ENCODE measurements around the gene FAM161A. TPM values are rescaled to one million over a fixed set of nuclear protein-coding genes. Genes with fewer than 3 reads are reported as not detected.
A peak's percentile ranks its signal among the peaks of the same experiment; 100 is the strongest.
"Not testable (repeated sequence)": the region's sequence is repeated elsewhere in the genome, so short reads cannot be mapped to it uniquely, and the experiment has no call there.

Gene FAM161A
- polyA plus RNA-seq, 1 experiment = 0.20 TPM

GRCh38 chr2:61802548-61802947, 51.3 kb downstream of the FAM161A start:
- Histone ChIP-seq H3K36me3 (ENCODE audit: control insufficient read depth, insufficient read depth, low read length) (no peaks in the 10 kb centered on the region), H3K4me3 (ENCODE audit: low read depth, low read length) (no peak overlapping the region), H3K27me3 (ENCODE audit: control insufficient read depth, insufficient read depth, low read length) (peaks cover 5% of the 10 kb centered on the region)
- ChIA-PET CTCF (interaction anchor here (1.3 kb wide), 1 partner anchor 10 kb away, joined by 6 read pairs; no protein-coding TSS in a partner anchor), POLR2A (no interaction called here)
- DNase-seq (ENCODE audit: low read depth) = no peak
- TF ChIP-seq, protein P1, sequence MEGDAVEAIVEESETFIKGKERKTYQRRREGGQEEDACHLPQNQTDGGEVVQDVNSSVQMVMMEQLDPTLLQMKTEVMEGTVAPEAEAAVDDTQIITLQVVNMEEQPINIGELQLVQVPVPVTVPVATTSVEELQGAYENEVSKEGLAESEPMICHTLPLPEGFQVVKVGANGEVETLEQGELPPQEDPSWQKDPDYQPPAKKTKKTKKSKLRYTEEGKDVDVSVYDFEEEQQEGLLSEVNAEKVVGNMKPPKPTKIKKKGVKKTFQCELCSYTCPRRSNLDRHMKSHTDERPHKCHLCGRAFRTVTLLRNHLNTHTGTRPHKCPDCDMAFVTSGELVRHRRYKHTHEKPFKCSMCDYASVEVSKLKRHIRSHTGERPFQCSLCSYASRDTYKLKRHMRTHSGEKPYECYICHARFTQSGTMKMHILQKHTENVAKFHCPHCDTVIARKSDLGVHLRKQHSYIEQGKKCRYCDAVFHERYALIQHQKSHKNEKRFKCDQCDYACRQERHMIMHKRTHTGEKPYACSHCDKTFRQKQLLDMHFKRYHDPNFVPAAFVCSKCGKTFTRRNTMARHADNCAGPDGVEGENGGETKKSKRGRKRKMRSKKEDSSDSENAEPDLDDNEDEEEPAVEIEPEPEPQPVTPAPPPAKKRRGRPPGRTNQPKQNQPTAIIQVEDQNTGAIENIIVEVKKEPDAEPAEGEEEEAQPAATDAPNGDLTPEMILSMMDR (IDR thresholded peaks at IDR 0.05; ENCODE audit: insufficient read depth, low read depth, low read length) = no peak

- POLR2A ChIA-PET = no interaction called here
- CTCF ChIA-PET = no interaction called here
- no peak for DNase-seq (ENCODE audit: low read depth)
- Histone ChIP-seq H3K36me3 (ENCODE audit: control insufficient read depth, insufficient read depth, low read length) (no peaks in the 10 kb centered on the region), H3K27me3 (ENCODE audit: control insufficient read depth, insufficient read depth, low read length) (peaks cover 6% of the 10 kb centered on the region; the same call in 1 of the 2 replicates), H3K4me3 (ENCODE audit: low read depth, low read length) (no peak overlapping the region)
- TF ChIP-seq, protein P1 (IDR thresholded peaks at IDR 0.05; ENCODE audit: insufficient read depth, low read depth, low read length) = no peak
Observed at GRCh38 chr2:61799099-61799498, 54.8 kb downstream of the FAM161A start.

GRCh38 chr2:61797446-61797845, 56.4 kb downstream of the FAM161A start:
- CTCF ChIA-PET = not testable (repeated sequence)

DNA sequence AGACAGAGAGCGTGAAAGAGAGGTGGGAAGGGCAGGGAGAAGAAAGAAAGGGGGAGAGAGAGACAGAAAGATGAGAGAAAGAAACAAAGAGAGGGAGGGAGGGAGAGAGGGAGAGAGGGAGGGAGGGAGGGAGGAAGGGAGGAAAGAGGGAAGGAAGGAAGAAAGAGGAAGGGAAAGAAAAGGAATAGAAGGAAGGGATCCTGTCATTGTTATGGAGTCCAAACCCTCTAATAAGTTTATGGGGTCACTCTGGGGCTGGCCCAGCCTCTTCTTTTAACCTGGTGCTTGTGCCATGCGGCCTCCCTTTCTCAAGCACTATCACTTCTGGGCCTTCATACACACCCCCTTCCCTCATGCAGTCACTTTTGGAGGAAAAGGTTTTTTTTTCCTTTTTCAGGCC, 58.5 kb downstream of the FAM161A start:
- no peak for DNase-seq (ENCODE audit: low read depth)
- H3K36me3 ChIP-seq (ENCODE audit: control insufficient read depth, insufficient read depth, low read length) = no peaks in the 10 kb centered on the region
- CTCF ChIA-PET = no interaction called here
- H3K27me3 ChIP-seq (ENCODE audit: control insufficient read depth, insufficient read depth, low read length) = peaks cover 7% of the 10 kb centered on the region; the same call in 1 of the 2 replicates
- TF ChIP-seq, protein P1 (IDR thresholded peaks at IDR 0.05; ENCODE audit: insufficient read depth, low read depth, low read length) = no peak
- POLR2A ChIA-PET = no interaction called here
- no peak overlapping the region for H3K4me3 ChIP-seq (ENCODE audit: low read depth, low read length)

More at GRCh38 chr2:61797446-61797845, 56.4 kb downstream of the FAM161A start:
- POLR2A ChIA-PET; H3K4me3 ChIP-seq (ENCODE audit: low read depth, low read length); DNase-seq (ENCODE audit: low read depth); H3K36me3 ChIP-seq (ENCODE audit: control insufficient read depth, insufficient read depth, low read length); H3K27me3 ChIP-seq (ENCODE audit: control insufficient read depth, insufficient read depth, low read length): not testable (repeated sequence)

- peak; percentile 2 for DNase-seq (ENCODE audit: low read depth)
- Histone ChIP-seq H3K36me3 (ENCODE audit: control insufficient read depth, insufficient read depth, low read length) (no peaks in the 10 kb centered on the region), H3K27me3 (ENCODE audit: control insufficient read depth, insufficient read depth, low read length) (peaks cover 6% of the 10 kb centered on the region; the same call in 1 of the 2 replicates), H3K4me3 (ENCODE audit: low read depth, low read length) (peak overlapping the region; percentile 31; the same call in 1 of the 2 replicates)
- ChIA-PET CTCF (interaction anchor here (0.6 to 2.0 kb wide), 6 partner anchors 9 to 658 kb away, joined by 3 to 9 read pairs (median 5); no protein-coding TSS in a partner anchor), POLR2A (no interaction called here)
- TF ChIP-seq, protein P1 (IDR thresholded peaks at IDR 0.05; ENCODE audit: insufficient read depth, low read depth, low read length) = peak; percentile 73
Observed at GRCh38 chr2:61793389-61793836, 60.4 kb downstream of the FAM161A start.

- no peaks in the 10 kb centered on the region for H3K36me3 ChIP-seq (ENCODE audit: control insufficient read depth, insufficient read depth, low read length)
- DNase-seq (ENCODE audit: low read depth) = no peak
- CTCF ChIA-PET = interaction anchor here (0.7 to 2.0 kb wide), 7 partner anchors 10 to 657 kb away, joined by 3 to 9 read pairs (median 3); no protein-coding TSS in a partner anchor
- POLR2A ChIA-PET = no interaction called here
- TF ChIP-seq, protein P1 (IDR thresholded peaks at IDR 0.05; ENCODE audit: insufficient read depth, low read depth, low read length) = no peak
- H3K27me3 ChIP-seq (ENCODE audit: control insufficient read depth, insufficient read depth, low read length) = peaks cover 6% of the 10 kb centered on the region; the same call in 1 of the 2 replicates
- H3K4me3 ChIP-seq (ENCODE audit: low read depth, low read length) = no peak overlapping the region
Observed at GRCh38 chr2:61792355-61792890, 61.4 kb downstream of the FAM161A start.

Measured in BJ (cell line).